Activated naive CD4-positive, alpha-beta T cell treated with anti-CD3 and anti-CD28 coated beads, Interleukin-2, amount 50 U/mL, for 16 hours (primary cell): Measurements from ENCODE around the gene IL1RAPL2.
"Not testable (repeated sequence)": the region's sequence is repeated elsewhere in the genome, so short reads cannot be mapped to it uniquely, and the experiment has no call there.

Experiments used
- DNase-seq: peaks from one replicate; pipeline ENCODE4 v3.0.0-alpha.2; 2020

The IL1RAPL2 gene

DNA sequence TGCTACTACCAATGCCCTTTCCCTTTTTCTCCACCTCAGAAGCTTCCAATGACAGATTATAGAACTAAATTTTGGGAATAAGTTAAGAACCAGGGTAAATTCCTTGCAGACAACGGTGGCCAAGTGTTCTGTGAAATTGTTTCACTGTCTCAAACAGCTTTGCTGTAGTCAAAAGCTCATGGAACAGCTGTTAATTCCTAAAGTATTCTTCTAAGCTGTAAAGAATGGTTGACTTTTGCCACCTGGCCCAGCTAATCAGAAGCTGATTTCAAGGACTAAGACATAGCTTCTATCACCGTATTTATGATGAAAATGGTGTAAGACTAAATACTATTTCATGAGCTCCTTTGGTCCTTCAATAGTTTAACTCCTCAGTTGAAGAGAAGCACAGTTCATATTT, 297.5 kb downstream of the IL1RAPL2 start:
- no peak for DNase-seq

DNA sequence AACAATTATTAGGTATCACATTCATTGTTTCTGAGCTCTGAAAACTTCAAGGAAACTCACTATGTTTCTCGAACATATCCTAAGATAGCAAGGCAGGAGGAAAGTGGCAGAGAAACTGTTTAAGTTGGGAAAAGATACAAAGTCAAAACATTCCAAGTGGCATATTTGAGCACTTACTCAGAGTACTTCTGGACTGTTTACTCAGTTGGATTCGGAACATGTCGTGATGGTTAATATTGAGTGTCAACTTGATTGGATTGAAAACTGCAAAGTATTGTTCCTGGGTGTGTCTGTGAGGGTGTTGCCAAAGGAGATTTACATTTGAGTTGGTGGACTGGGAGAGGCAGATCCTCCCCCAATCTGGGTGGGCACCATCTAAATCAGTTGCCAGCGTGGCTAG, 298.3 kb downstream of the IL1RAPL2 start:
- DNase-seq = no peak

DNA sequence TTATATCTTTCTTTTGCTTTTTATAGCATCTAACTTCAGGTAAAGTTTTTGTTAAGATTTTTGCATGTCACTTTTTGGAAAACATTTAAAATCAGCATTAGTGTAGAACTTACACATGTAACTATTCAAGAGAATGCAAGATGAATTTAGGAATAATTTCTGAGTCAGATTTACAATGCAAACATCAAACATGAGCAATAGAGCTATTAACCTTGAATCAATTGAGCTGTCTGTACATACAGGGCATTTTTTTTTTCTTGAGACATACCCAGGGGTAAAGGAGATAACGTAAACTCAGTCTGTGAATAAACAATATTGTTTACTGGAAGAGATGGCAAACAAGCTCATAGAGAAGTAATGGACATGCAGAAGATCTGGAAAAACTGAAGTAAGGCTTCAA, 311.5 kb downstream of the IL1RAPL2 start:
- DNase-seq = no peak

DNA sequence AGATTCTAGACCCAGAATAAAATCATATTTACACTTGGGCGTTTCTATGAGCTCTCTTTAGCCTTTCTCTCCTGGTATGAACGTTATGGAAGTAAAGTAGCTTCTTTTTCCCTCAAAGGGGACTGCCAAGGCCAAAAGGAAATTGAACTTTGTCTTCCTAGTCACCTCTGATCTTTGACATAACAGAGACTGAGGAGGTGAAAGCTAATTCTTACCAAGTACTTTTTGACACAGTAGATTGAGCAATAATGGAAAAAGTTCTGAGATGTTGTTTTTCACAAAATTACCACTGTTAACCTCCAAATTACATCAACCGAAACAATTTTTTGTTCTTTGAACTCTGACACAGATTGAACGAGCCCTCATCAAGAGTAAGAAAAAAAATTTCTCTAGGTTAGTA, 336.1 kb downstream of the IL1RAPL2 start:
- no peak for DNase-seq

DNA sequence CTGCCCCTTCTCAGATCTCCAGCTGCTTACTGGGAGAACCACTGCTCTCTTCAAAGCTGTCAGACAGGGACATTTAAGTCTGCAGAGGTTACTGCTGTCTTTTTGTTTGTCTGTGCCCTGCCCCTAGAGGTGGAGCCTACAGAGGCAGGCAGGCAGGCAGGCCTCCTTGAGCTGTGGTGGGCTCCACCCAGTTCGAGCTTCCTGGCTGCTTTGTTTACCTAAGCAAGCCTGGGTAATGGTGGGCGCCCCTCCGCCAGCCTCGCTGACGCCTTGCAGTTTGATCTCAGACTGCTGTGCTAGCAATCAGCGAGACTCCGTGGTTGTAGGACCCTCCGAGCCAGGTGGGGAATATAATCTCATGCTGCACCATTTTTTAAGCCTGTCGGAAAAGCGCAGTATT, 343.7 kb downstream of the IL1RAPL2 start:
- peak; percentile 17 for DNase-seq

DNA sequence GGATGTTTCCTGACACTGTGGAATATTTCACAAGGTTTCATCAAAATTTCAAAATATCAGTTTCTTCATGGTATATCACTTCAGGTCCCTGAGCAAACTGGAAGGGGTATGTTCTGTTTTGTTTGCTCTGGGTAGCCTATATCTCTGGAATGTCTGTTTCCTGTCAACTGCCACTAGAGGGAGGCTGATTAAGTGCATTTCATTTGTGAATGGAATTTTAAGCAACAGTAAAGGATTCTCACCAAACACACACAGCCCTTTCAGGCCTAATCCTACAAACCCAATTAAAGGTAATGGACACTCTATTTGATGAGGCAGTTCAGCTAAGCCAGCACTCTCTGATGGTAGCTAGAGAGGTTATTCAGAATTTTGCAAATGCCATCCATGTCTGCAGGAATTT, 347.3 kb downstream of the IL1RAPL2 start:
- no peak for DNase-seq

DNA sequence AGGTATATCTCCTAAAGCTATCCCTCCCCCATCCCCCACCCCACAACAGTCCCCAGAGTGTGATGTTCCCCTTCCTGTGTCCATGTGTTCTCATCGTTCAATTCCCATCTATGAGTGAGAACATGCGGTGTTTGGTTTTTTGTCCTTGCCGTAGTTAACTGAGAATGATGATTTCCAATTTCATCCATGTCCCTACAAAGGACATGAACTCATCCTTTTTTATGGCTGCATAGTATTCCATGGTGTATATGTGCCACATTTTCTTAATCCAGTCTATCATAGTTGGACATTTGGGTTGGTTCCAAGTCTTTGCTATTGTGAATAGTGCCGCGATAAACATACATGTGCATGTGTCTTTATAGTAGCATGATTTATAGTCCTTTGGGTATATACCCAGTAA, 348.7 kb downstream of the IL1RAPL2 start:
- not testable (repeated sequence) for DNase-seq

DNA sequence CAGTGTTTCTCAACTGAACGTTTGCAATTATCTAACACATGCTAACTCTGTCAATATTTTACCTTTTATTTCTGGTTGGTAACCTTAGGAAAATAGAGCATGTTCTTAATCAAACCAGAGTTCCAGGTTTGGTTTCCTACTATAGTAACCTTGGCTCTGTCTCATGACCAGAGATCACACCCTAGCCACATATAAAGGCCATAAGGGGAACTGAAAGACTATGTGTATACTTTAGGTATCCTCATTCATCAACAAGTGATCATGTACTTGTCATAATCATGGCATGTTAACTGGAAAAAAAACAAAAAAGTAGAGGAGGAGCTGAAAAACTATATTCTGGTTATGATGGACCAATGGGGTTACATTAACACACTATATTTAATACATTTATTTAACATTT, 352.1 kb downstream of the IL1RAPL2 start:
- no peak for DNase-seq

DNA sequence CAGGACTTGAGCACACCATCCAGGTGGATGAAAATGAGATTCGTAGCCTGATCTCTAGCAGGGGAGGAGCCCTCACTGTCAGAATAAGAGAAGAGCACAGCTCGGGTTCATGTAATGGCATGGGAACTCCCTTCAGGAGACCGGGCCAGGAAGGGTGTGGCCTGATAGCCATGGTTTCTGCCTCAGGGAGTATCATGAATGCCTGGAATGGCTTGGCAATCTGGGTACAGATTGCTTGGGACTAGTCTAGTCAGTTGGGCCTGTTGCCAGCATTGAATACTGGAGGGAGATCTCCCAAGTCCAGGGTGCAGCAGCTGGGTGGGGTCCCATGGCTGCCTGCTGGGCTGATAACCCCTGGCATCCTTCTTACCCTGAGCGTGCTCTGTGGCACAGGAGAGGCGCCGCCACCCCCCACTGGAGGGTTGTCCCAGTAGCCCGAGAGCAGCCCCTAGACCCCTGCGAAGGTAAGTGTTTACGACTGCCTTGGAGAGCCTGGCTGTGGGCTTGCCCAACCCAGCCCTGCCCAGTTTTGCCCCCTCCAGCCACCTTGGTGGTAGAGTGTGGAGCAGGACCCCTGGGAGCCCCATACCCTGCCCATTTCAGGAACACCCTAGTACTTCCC, 355.7 kb downstream of the IL1RAPL2 start:
- no peak for DNase-seq

DNA sequence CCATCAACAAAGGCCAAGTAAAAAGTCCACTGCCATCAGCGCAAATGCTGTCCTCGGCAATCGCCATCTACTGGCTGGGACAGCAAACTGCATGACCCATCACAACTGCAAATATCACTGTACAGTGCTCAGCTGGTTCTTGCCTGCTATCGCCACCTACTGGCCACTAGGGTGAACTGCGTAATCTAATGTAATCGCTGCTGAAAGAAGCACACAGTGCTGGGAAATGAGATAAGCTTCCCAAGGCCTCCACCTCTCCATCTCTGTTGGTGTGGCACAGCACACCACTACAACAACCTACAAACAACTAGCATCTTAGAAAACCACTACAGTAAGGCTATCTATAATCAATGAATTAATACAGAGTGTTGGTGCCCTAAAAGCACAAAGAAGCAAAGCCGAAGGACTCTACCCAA, 356.2 kb downstream of the IL1RAPL2 start:
- DNase-seq = peak; percentile 58

DNA sequence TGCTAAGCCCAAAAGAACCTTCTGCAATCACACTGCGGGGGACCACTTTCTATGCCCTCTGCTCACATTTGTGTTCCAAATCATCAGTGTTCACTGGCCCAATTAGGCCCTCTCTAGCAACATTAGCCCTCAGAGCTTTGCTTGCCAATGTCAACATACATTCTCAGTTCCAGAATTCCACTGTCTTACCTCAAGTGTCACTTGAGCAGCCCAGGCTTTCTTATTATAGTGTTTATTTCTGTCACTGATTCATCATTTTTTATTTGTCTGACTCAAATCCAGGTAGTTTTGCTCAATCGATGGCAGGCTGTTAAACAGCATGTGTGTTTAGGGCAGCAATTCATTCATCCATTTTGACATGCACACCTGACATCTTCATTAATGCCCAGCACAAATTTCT, 363.3 kb downstream of the IL1RAPL2 start:
- no peak for DNase-seq

DNA sequence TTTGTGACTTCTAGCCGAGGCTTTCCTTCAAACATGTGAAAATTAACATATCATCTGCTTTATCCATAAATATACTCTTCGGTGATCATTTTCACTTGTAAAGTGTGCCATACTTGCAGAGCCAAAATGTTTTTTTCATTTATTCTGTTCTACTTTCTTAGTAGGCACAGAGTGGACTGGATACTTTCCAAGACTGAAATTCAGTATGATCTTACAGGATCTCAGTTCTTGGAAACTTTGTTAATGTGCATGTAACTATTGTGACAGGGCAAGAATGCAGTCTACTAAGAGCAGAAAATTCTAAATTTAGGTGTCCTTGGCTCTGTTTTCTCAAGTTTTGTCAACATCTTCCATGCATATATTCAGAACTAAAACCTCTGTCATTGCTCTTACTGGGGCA, 369.6 kb downstream of the IL1RAPL2 start:
- DNase-seq = no peak

DNA sequence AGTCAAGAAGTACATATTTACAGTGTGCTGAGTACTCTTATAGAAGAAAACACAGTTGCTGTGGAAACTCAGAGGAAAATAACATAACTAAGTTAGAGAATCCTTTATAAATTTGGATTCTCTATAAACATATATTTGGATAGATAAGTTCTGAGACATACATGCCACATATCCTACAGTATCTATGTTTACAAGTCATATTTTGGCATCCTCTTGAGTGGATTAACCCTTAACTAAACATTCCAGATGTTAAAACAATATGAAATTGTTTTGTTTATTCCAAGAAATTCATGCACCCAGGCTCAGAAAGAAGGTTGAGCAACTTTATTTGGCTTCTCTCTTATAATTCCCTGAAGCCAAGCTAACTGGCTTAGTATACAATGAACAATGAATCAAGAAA, 387.3 kb downstream of the IL1RAPL2 start:
- no peak for DNase-seq

DNA sequence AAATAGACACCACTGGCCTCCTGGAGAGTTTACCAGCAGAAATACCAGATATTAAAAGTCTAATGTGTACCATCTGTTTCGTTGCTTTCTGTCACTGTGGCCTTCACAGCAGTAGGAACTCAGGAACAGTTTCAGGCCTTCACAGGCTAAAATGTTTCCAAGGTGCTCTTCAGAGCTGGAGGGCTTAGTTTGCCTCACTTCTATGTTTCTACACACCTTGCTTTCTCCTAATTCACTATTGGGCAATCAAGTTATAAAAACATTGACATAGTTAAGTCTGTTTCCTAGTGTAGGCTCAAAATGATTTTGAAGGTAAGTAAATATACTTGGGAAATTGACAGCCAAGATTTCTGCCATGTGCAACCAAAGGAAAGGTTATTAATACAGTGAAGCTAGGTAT, 395.9 kb downstream of the IL1RAPL2 start:
- no peak for DNase-seq

DNA sequence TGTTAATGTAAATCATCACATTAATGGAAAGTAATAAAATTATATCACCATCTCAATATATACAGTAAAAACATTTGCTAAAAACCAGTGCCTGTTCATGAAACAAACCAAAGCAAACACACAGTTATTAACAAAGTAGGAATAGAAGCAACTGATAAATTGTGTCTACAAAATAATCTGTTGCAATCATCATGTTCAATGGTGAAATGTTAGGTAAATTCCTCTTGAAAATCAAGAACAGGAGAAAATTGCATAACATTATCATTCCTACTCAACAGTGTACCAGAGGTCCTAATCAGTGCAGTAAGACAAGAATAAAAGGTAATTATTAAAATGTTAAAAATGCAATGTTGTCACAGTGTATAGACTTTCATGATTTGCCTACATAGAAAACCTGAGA, 402.2 kb downstream of the IL1RAPL2 start:
- DNase-seq = no peak

DNA sequence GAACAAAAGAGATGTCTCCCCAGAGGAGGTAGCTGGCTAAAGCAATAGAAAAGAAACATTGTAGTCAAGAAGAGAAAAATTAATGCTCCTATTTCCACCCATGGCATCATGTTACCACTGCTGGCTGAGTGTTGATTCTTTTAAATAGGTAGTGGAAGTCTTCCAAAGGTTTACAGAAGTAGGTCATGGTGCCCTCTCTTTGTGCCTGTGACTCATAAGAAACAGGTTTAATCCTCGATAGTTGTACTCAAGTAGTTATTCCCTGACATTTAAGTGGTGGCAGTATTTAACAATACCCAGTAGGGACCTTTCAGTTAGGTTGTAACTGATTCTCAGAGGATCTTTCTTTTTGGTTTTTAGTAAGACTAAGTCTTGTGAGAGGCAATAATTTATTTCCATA, 406.7 kb downstream of the IL1RAPL2 start:
- DNase-seq = no peak

DNA sequence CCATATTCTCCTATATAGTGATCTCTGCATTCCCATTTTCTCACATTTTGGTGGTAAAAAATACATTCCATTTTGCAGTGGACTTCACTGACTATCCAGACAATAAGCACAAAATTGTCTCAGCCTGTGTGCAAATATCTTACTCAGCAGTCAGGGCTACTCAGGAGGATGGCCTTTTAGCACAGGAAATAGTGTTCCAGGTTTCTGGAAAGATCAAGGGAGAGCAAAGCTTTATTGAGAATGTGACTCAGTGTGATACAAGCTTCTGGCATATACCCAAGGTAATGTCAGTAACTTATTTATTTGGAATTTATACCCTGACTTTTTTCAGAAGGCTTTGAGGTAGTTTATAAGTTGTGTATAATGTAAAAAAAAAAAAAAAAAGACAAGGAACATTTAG, 421.1 kb downstream of the IL1RAPL2 start:
- no peak for DNase-seq

DNA sequence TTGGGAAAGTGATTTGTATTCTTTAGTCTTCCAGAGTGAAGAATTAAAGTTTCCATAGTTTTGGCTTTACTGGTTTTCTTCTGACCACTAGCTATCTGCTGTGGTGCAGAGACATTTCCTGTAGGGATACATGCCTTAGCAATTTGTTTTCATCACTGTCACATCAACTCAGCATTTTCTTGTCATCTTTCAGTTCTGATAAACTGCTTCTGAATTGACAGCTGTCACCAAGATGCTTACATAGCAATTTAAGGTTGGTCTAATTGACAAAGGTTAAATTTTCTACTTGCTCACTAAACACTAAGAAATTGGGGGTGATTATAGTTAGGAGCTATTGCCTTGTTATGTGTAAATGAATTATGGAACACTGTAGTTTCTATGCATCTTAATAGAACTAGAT, 422.0 kb downstream of the IL1RAPL2 start:
- DNase-seq = no peak

DNA sequence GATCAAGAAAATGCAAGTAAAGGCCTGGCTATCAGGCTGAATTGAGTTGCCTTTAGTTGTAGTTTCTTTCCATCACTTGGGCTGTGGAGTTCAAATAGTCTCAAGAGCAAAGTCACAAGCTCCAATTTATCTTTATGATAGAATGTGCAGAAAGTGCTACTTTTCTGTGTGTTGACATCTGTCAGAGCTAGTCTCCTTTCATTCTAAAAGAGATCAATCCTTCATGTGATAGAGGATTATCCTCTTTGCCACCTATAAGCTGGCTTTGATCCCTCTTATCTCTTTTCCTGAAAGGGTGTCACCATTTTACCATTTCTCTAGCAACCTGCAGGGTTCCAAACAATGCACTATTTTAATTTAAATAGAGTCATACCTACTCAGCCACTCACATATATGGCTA, 429.5 kb downstream of the IL1RAPL2 start:
- DNase-seq = no peak

DNA sequence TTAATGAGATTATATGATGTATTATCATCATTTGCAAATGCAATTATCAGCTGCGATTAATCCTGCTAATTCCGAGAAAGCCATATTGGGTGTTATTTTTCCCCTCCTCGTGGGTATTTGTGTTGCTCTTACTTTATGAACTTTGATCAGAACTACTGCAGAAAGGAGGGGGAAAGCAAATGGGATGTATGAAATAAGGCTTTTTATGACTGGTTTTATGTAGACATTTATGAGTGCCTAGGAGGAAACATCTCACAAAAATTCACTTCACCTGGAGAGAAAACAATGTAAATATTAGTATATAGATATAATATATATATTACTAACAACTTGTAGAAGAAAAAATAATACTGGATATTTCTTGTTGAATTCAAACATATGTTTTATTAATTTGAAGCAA, 440.1 kb downstream of the IL1RAPL2 start:
- no peak for DNase-seq

DNA sequence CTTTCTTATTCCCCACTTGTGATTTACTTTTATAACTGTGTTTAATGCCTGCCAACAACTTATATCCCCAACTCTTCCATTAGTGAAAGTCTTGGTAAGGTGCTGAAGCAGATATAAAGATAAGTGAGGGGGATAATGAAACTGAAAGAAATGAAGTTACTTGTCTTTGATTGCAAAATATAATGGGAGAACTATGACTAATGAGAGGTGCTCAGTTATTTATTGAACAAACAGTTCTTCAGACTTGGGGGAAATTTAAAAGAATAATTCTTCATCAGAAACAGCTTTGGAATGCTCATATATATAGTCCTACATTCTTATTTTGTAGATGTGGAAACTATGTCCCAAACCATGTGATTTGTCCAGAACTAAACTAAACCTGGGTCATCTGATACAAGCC, 441.0 kb downstream of the IL1RAPL2 start:
- DNase-seq = no peak

DNA sequence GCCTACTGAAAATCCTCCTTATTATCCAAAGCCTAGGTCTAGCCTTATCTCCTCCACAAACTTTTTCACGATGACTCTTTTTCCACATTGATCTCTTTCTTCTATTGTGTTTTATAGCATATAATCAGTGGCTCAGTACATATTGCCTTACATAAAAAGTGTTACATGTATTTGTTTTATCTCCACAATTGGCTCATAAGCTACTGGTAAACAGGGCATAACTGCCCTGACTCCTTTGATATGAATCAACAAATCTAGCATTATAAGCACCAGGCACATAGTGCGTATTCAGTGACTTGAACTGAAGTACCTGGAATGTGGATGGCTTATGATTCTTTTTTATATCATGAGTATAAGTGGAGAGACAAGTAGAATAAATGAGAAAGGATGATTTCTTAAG, 447.7 kb downstream of the IL1RAPL2 start:
- no peak for DNase-seq

DNA sequence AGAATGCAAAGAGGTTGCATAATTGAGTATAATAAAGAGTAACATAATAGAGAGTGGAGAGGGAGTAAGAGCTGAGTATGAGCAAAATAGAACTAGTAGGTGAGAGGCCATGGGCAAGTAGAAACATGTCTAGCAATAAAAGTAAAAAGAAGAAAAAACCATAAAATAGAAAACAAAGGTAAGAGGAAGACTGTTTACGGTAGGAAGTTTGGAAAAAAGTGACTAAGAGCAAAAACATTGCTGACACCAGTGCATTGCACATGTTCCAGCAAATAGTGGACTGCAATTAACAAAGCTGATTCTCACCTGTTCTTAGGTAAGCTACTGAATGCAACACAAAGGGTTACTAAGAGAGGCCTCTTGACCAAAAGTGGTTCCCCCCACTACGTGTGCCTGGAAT, 451.6 kb downstream of the IL1RAPL2 start:
- DNase-seq = no peak

DNA sequence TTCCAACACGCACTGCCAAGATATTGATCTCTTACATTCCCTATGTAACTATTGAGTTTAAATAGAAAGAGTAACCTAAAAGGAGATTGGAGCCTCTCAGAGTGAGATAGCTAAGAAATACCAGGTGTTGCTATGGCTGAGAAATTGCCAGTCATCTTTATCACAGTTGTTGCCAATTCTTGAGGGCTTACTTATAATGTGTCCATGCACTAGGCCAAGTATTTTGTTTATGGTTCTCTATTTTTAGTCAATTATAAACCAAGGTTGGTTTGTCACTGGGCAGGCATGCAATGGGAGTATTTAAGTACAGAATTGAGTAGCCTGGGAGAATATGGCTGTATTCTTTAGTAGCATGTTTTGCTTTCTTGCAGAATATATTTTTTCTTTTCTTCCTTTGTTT, 452.9 kb downstream of the IL1RAPL2 start:
- DNase-seq = no peak

DNA sequence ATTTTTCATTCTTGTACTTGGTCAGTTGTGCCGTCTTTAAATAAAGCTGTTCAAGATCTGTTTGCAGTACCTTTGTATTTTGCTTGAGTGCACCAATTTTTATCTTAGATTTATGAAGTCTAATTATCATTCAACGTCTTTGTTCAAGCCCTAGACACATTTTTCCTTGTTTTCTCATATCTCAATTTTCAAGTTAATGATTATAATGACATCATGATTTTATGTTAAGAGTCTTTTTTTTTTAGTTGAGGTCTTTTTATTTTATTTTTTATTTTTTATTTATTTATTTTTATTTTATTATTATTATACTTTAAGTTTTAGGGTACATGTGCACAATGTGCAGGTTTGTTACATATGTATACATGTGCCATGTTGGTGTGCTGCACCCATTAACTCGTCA, 463.0 kb downstream of the IL1RAPL2 start:
- DNase-seq = not testable (repeated sequence)
